Uterus (tissue), 2 donors: Measurements from ENCODE around the gene FAM120AOS.

Experiments used
- POLR2A ChIP-seq, 2 donors: fragments of 450-650 bp; IDR thresholded peaks; one replicate each; pipeline ENCODE4 v1.6.1; 2016; ENCODE audit warnings: antibody characterized with exemption in 2 of 2, mild to moderate bottlenecking in 1 of 2, moderate library complexity in 1 of 2
- TF ChIP-seq, protein P1 (sequence below), 4 experiments: fragments of 200-600 bp in 2 of 4; fragments of 450-650 bp in 2 of 4; sonication (generic) in 2 of 4; IDR thresholded peaks; one replicate each; pipeline ENCODE4 v1.5.1; 2016 to 2019; ENCODE audit warnings: antibody characterized with exemption in 4 of 4, mild to moderate bottlenecking in 2 of 4, moderate library complexity in 1 of 4

- no peak for TF ChIP-seq POLR2A (IDR thresholded peaks at IDR 0.05)
- TF ChIP-seq, protein P1, sequence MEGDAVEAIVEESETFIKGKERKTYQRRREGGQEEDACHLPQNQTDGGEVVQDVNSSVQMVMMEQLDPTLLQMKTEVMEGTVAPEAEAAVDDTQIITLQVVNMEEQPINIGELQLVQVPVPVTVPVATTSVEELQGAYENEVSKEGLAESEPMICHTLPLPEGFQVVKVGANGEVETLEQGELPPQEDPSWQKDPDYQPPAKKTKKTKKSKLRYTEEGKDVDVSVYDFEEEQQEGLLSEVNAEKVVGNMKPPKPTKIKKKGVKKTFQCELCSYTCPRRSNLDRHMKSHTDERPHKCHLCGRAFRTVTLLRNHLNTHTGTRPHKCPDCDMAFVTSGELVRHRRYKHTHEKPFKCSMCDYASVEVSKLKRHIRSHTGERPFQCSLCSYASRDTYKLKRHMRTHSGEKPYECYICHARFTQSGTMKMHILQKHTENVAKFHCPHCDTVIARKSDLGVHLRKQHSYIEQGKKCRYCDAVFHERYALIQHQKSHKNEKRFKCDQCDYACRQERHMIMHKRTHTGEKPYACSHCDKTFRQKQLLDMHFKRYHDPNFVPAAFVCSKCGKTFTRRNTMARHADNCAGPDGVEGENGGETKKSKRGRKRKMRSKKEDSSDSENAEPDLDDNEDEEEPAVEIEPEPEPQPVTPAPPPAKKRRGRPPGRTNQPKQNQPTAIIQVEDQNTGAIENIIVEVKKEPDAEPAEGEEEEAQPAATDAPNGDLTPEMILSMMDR (IDR thresholded peaks at IDR 0.05), result no peak
Measured at GRCh38 chr9:93483497-93483896, 30.1 kb upstream of the FAM120AOS start.
